GM18861 (cell line): Measurements from ENCODE around the gene TMEM74B.

Experiments
- ATAC-seq: cut with Tn5 transposase; IDR thresholded peaks from one replicate; pipeline ENCODE4 v1.9.1; 2021; ENCODE audit not compliant: unreplicated experiment

Gene TMEM74B

DNA sequence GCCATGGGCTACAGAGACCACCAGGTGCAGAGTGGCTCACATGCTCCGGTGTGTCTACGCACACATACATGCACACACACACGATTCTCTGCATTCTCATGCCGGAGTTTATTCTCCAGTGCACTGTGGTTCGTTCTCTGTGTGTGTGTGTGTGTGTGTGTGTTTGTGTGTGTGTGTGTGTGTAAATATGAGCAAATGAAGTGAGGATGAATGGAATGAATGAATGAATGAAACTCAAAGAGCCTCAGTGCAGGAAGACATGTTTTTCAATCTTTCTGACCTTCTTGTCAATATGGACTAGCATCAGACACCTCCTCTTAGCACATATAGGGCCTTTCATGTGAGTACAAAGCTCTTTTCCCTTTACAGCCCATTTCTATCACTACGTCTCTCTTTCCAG is 1.6 kb downstream of the TMEM74B start:
- no peak for ATAC-seq

- no peak for ATAC-seq
Observed at GRCh38 chr20:1182106-1182505, 2.7 kb downstream of the TMEM74B start.

DNA sequence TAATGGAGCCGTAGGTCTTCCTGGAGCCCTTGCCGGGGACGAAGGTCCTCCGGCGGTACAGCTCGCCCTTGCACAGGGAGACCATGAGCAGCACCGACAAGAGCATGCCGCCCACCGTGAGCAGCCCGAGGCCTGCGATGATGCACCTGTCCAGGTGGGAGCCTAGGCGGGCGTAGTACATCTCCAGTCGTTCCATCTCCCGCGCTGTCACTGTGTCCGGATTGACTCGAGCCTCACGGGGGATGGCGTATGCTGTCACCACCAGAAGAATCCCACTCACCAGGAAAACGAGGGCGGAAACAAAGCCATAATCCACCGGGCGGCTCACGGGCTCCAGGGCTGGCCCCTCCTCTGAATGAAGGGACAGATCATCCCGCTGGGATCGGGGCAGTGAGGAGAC is 3.8 kb downstream of the TMEM74B start:
- ATAC-seq = no peak

DNA sequence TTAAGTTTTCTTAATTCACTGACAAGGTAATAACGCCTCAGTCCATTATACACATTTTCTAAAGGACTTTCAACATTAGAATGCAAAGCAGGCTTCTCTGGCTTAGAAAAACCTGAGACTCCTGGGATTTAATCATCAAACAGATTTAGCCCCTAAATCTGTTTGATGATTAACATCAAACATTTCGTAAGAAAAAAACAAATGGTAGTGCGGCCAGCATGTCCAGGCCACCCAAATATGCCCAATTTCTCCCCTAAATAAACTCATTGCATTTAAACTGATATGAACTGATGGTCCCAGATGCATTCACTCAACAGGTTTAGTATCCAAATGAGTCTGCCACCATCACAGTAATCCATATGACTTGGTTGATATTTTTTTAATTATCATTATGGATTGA is 6.2 kb downstream of the TMEM74B start:
- ATAC-seq = no peak

DNA sequence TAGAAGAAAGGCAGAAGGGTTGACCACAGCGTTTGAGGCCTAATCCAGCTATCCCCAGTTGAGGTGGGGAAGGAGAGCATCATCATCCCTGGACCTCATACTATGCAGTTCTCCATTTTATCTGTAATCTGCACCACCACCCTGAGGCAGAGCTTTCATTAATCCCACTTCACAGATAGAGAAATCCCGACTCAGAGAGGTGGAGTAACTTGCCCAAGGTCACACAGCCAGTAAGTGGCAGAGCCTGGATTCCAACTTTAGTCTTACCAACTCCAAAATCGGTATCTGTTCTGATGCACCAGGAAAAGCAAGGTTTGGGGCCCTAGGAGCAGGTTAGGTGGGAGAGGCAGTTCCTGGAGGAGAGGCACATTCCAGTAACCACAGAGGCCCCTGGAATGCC is 6.7 kb downstream of the TMEM74B start:
- no peak for ATAC-seq

DNA sequence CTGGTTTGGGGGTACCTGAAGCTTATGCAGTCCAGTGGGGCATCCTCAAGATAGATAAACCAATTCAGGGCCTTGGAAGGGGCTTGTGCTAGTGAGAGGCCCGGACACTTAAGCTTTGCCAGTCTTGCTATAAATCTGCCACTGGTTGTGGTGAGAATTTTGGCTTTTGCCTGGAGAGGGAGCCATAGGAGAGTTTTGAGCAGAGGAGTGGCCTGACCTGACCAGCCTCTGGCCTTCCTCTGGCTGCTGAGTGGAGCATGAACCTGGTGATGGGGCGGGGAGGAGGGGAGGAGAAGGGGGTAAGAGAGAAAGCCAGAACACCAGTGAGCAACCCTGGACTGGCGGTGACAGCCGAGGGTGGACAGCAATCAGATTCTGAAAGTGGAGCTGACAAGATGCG is 7.1 kb downstream of the TMEM74B start:
- ATAC-seq = no peak

DNA sequence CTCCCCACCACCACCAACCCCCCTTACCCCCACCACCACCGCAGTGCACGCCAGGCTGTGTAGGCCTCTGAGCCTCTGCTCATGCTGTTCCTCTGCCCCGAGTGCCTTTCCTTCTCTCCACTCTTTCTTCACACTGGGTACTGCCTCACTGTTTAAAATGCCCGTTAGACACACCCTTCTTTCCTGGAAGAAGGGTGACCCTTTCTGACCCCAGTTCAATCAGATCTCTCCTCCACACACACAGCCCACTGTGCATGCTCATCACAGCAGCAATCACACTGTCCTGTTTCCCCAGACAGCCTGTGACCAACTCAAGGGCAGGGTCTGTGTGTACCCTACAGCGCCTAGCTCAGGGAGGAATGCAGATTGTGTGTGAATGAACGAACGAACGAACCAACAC is 10.0 kb downstream of the TMEM74B start:
- ATAC-seq = no peak

DNA sequence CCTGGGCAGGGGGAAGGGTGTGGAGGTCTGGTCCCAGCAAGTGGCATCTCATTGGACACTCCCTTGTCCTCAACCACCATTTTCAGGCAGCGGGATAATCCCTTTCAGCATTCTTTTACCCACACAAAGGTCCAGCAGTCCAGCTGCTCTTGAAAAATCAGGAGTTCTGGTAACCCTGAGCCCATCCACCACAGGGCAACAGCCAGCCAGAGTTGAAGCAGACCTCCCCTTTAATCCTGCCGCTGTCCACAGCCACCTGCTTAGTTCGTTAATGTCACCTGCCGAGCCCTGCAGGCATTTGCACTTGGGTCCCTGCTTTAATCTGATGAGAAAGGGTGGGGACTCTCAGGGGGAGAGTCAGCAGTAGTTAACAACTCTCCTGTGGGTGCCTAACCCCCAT is 11.1 kb downstream of the TMEM74B start:
- ATAC-seq = no peak

- no peak for ATAC-seq
Observed at GRCh38 chr20:1171461-1172093, 13.2 kb downstream of the TMEM74B start.

DNA sequence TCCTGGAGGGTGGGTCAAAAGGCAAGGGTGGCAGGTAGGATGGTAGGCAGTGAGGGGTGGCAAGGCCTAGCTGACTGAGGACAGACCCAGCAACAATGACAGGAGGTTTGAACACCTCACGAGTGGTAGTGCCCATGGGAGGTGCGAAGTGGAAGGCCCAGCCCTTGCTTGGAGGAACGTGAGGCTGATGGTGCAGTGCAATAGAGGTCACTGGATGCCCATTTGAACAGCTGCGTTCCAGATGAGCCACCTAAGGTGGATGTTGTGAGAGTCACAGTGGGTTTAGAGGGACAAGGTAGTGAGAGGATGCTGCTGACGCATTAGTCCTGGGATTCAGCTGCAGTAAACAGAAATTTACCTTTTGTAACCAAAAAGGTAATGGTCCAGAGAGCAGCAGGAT is 15.6 kb downstream of the TMEM74B start:
- no peak for ATAC-seq

GRCh38 chr20:1166948-1167720 is 17.6 kb downstream of the TMEM74B start:
- ATAC-seq = no peak

GRCh38 chr20:1165941-1166340 is 18.8 kb downstream of the TMEM74B start:
- no peak for ATAC-seq

- ATAC-seq = no peak
Observed at GRCh38 chr20:1165521-1165920, 19.3 kb downstream of the TMEM74B start.

GRCh38 chr20:1164871-1165270 is 19.9 kb downstream of the TMEM74B start:
- ATAC-seq = no peak

- ATAC-seq = no peak
Observed at GRCh38 chr20:1163653-1164052, 21.1 kb downstream of the TMEM74B start.

- ATAC-seq = no peak
Observed at GRCh38 chr20:1163105-1163504, 21.7 kb downstream of the TMEM74B start.

DNA sequence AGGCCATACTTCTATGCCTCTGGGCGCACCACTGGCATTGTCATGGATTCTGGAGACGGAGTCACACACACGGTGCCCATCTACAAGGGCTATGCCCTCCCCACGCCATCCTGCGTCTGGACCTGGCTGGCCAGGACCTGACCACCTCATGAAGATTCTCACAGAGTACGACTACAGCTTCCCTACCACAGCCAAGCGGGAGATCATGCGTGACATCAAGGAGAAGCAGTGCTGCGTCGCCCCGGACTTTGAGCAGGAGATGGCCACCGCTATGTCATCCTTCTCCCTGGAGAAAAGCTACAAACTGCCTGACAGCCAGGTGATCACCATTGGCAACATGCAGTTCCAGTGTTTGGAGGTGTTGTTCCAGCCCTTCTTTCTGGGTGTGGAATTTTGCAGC is 23.8 kb downstream of the TMEM74B start:
- ATAC-seq = no peak

- ATAC-seq = no peak
Observed at GRCh38 chr20:1160496-1160895, 24.3 kb downstream of the TMEM74B start.

GRCh38 chr20:1155342-1155741 is 29.4 kb downstream of the TMEM74B start:
- ATAC-seq = no peak

DNA sequence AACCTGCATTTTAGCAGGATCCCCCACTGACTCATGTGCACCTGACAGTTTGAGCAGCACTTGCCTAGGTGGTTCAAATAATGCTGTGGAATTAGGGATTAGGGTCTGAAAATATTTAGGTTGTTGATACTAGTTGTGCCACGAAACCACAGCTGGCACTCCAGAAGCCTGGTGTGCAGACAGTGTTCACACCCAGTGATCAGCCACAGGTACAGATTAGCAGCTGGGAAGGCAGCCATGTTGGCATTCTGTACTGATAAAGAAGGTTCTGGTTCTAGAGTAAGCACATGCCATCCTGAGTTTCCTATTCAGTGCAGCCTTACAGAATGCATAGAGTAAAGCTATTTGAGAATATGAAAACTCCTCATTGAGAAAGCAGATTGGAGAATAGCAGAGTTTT is 30.1 kb downstream of the TMEM74B start:
- no peak for ATAC-seq

DNA sequence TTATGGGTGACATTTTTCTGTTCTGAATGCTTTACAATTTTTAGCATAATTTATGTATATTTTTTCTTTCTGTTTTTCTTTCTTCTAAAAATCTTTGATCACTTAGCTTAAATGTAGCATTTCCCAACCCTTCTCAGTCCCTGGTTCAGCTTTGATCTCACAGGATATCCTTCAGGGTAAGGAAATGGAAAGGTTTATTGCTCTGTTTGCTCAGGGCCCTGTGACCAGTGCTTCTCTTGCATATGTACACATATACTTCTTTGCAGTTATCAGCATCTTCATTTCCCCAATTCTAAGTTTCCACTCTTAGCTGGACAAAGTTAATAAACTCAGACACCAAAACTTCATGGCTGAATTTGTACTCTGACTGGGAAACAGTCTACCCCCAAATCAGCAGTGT is 30.6 kb downstream of the TMEM74B start:
- ATAC-seq = no peak

GRCh38 chr20:1150968-1151367 is 33.8 kb downstream of the TMEM74B start:
- no peak for ATAC-seq

DNA sequence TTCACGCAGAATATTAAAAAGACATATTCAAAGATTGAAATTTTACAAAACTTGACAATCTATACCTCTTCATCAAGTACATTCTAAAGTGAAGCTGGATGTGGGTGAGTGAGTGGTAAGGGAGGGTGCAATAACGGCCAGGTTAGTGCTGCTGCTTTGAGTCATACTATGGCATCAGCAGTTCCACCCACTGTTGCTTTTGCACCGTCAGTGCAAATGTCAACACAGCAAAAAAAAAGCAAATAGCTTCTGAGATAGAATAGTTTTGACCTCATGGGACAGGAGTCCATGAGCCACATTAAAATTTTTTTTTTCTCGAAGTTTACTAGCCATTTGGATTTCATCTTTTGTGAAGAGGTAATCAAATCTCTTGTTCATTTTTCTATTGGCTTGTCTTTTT is 34.6 kb downstream of the TMEM74B start:
- ATAC-seq = no peak
